Upper lobe of right lung (tissue), 1 donor: ENCODE measurements around the gene SEC22A. TPM values are rescaled to one million over a fixed set of nuclear protein-coding genes. Genes with fewer than 3 reads are reported as not detected.

ENCODE experiments used
- ATAC-seq: fragments of 200-7000 bp; cut with Tn5 transposase; one replicate; pipeline ENCODE4 v1.9.1; 2020; ENCODE audit warnings: mild to moderate bottlenecking, moderate library complexity
- DNase-seq: peaks from one replicate; pipeline ENCODE4 v3.0.0-alpha.2; 2020
- H3K27ac ChIP-seq: fragments of 200-600 bp; one replicate; pipeline ENCODE4 v1.8.0; 2022
- H3K27me3 ChIP-seq: fragments of 200-600 bp; one replicate; pipeline ENCODE4 v1.8.0; 2022; ENCODE audit warnings: mild to moderate bottlenecking
- H3K36me3 ChIP-seq: fragments of 200-600 bp; one replicate; pipeline ENCODE4 v1.8.0; 2022
- H3K4me1 ChIP-seq: fragments of 200-600 bp; one replicate; pipeline ENCODE4 v1.8.0; 2022
- H3K4me3 ChIP-seq: fragments of 200-600 bp; one replicate; pipeline ENCODE4 v1.8.0; 2022; ENCODE audit warnings: mild to moderate bottlenecking
- H3K9me3 ChIP-seq: fragments of 200-600 bp; one replicate; pipeline ENCODE4 v1.8.0; 2022
- intact Hi-C: fragments of 100-400 bp; cut with DNase I; formaldehyde crosslinking; loops from one replicate; pipeline ENCODE4 v1.11.0; 2022
- total RNA-seq: library from RNA; stranded (reverse); fragmentation: NEBNext Ultra II Directional; extraction: Animal tissue kit (Norgen Biotek cat#: 25700); gene quantifications from one replicate; pipeline ENCODE4 v1.2.1, GENCODE V29; 2021
- TF ChIP-seq, protein P1 (sequence below): fragments of 200-600 bp; IDR thresholded peaks from one replicate; pipeline ENCODE4 v1.8.0; 2022; ENCODE audit warnings: antibody characterized with exemption
- donor health status: DM: no; HTN: yes; CAD: no; lungs with severe emphysema.

Gene SEC22A
- total RNA-seq, 1 donor from 2014 or later: 14.4 TPM

DNA sequence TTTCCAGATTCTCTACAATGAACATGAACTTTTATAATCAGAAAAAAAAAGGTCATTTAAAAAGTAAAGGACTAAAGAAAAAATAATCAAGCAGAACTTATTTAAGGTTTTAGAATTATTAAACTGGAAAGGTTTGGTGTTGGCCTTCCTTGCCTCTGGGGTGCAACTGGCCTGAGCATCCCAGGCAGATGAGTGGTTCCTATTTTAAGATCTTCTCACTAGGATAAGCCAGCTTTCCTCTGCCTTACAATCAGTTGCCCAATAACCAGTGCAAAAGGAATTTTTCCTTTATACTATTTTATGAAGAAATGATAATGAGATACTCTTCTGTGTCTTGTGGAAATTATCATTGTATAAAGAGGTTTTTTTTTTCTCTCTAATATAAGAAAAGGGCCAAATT, 56.6 kb downstream of the SEC22A start:
- no peak overlapping the region for H3K27ac ChIP-seq
- no peak for ATAC-seq
- peaks cover 14% of the 10 kb centered on the region for H3K36me3 ChIP-seq
- no peaks in the 10 kb centered on the region for H3K9me3 ChIP-seq
- no peak overlapping the region for H3K4me3 ChIP-seq
- TF ChIP-seq, protein P1, sequence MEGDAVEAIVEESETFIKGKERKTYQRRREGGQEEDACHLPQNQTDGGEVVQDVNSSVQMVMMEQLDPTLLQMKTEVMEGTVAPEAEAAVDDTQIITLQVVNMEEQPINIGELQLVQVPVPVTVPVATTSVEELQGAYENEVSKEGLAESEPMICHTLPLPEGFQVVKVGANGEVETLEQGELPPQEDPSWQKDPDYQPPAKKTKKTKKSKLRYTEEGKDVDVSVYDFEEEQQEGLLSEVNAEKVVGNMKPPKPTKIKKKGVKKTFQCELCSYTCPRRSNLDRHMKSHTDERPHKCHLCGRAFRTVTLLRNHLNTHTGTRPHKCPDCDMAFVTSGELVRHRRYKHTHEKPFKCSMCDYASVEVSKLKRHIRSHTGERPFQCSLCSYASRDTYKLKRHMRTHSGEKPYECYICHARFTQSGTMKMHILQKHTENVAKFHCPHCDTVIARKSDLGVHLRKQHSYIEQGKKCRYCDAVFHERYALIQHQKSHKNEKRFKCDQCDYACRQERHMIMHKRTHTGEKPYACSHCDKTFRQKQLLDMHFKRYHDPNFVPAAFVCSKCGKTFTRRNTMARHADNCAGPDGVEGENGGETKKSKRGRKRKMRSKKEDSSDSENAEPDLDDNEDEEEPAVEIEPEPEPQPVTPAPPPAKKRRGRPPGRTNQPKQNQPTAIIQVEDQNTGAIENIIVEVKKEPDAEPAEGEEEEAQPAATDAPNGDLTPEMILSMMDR: no peak
- no peak for DNase-seq
- no peaks in the 10 kb centered on the region for H3K27me3 ChIP-seq
- intact Hi-C loops: no loop called here
- H3K4me1 ChIP-seq: no peaks in the 10 kb centered on the region

DNA sequence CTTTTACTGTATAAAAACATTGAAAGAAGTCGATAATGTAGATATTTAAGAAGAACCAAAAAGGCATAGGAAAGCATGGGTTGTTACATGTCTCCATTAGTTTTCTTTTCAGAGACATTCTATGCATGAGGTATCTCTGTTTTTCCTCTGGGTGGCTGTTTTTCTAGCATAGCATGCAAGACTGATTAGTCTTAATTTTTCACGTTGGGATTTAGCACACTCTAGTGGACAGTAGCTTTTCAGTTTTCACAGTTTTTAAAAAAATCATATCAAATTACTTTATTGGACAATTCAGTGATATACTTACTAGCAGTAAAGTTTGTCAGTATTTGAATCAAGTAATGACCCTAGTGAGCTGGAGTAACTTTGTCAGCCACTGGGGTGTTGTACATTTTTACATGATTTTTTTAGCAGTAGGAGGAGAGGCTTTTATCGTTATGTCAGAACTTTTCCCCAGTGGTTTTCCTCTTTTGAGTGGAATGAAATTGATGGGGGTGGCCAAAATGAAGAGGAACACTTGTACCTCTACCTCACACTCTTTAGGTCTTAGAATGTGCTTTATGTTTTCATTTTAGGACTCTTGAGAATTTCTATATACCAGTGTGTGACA, 57.2 kb downstream of the SEC22A start:
- no peaks in the 10 kb centered on the region for H3K27me3 ChIP-seq
- H3K27ac ChIP-seq: no peak overlapping the region
- TF ChIP-seq, protein P1: peak; percentile 59
- no peaks in the 10 kb centered on the region for H3K4me1 ChIP-seq
- no peaks in the 10 kb centered on the region for H3K9me3 ChIP-seq
- intact Hi-C loops: no loop called here
- DNase-seq (no peak), ATAC-seq (peak; percentile 43)
- H3K36me3 ChIP-seq: peaks cover 14% of the 10 kb centered on the region
- no peak overlapping the region for H3K4me3 ChIP-seq

DNA sequence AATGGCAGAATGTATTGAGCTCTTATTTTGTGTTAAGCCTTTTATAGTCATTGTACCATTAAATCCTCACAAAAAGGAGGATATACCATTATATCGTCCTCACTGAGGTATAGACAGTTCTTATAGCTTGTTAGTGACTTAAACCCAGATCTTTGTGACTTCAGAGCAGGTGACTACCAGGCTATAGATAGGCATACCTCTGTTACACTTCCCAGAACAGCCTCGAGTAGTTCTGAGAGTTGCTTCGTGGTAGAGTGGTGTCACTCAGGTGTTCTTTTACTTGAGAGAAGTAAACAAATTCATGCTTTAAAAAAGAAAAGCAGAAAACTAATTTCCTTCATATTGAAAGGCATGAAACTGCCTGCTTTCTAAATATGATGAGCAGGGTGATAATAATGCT, 59.9 kb downstream of the SEC22A start:
- TF ChIP-seq, protein P1: no peak
- no peaks in the 10 kb centered on the region for H3K4me1 ChIP-seq
- H3K27ac ChIP-seq: no peak overlapping the region
- H3K9me3 ChIP-seq: no peaks in the 10 kb centered on the region
- peaks cover 14% of the 10 kb centered on the region for H3K36me3 ChIP-seq
- DNase-seq: no peak
- intact Hi-C loops: no loop called here
- H3K4me3 ChIP-seq: no peak overlapping the region
- no peak for ATAC-seq
- H3K27me3 ChIP-seq: no peaks in the 10 kb centered on the region

DNA sequence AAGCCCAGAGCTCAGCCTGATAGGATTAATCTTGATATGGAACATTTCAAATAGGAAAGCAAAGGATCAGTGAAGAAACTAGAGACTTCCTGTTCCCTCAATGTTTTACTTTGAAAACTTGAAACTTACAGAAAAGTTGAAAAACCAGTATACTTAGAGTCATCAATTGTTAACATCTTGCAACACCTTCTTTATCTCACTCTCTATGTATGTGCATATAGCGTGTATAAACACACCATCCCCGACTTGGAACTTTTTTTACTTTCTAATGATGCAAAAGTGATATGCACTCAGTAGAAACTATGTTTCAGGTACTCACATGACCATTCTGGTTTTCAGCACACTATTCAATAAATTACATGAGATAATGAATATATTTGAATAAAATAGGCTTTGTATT, 60.5 kb downstream of the SEC22A start:
- no peak for DNase-seq
- intact Hi-C loops: no loop called here
- H3K9me3 ChIP-seq: no peaks in the 10 kb centered on the region

DNA sequence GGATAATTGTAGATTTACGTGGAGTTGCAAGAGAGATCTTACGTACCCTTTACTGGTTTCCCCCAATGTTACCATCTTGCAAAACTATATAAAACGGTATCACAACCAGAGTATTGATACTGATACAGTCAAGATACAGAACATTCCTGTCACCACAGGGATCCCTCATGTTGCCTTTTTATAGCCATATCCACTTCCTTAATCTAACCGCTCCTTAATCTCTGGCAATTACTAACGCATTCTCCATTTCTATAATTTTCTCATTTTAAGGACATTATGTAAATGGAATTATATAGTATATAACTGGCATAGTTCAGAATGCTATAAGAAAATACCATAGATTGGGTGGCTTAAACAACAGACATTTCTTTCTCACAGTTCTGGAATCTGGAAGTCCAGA, 61.1 kb downstream of the SEC22A start:
- Histone ChIP-seq H3K4me1 (no peaks in the 10 kb centered on the region), H3K36me3 (peaks cover 14% of the 10 kb centered on the region), H3K4me3 (no peak overlapping the region), H3K27ac (no peak overlapping the region), H3K9me3 (no peaks in the 10 kb centered on the region), H3K27me3 (no peaks in the 10 kb centered on the region)
- intact Hi-C loops: no loop called here
- TF ChIP-seq, protein P1: no peak
- DNase-seq (no peak), ATAC-seq (no peak)

More for the DNA sequence above, 60.5 kb downstream of the SEC22A start:
- H3K4me1 ChIP-seq: no peaks in the 10 kb centered on the region
- H3K27me3 ChIP-seq: no peaks in the 10 kb centered on the region
- H3K27ac ChIP-seq: no peak overlapping the region
- H3K4me3 ChIP-seq: no peak overlapping the region
- peaks cover 14% of the 10 kb centered on the region for H3K36me3 ChIP-seq
- ATAC-seq: no peak
- TF ChIP-seq, protein P1: no peak

DNA sequence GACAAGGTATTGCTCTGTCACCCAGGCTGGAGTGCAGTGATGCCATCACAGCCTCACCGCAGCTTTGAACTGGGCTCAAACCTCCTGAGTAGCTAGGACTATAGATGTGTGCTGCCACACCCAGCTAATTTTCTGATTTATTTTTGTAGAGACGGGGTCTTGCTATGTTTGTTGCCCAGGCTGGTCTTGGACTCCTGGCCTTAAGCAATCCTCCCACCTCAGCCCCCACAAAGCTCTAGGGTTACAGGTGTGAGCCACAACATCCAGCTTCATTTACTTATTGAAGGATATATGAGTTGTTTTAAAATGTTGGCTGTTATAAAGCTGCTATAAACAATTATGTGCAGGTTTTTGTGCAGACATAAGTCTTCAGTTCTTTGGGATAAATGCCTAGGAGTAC, 62.2 kb downstream of the SEC22A start:
- Histone ChIP-seq H3K9me3 (no peaks in the 10 kb centered on the region), H3K4me3 (no peak overlapping the region), H3K36me3 (peaks cover 17% of the 10 kb centered on the region), H3K27ac (no peak overlapping the region), H3K4me1 (no peaks in the 10 kb centered on the region), H3K27me3 (no peaks in the 10 kb centered on the region)
- no peak for ATAC-seq
- TF ChIP-seq, protein P1: no peak
- intact Hi-C loops: no loop called here
- no peak for DNase-seq
